Measurements from ENCODE around the gene TRPM5.

DNA sequence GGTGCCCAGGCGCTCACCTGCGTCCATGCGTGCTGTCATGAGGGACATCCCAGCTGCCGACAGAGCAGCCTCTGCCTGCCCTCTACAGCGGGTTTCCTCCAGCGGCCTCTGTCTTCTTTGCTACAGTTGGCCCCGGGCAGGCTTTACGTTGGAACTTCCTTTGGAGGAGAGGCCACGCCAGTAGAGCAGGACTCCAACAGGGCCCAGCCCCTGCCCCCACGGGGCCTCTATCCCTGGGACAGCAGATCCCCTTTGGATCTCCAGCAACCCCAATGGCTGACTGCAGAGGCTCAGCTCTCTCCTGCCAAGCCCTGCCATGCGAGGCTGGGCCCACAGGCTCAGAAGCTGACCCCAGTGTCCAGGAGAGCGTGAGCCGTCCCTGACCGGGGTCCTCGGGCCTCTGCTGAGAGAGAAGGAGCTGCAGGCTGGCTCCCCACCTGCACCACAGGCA lies 12.1 kb downstream of the TRPM5 start:
- TF ChIP-seq, protein P1, sequence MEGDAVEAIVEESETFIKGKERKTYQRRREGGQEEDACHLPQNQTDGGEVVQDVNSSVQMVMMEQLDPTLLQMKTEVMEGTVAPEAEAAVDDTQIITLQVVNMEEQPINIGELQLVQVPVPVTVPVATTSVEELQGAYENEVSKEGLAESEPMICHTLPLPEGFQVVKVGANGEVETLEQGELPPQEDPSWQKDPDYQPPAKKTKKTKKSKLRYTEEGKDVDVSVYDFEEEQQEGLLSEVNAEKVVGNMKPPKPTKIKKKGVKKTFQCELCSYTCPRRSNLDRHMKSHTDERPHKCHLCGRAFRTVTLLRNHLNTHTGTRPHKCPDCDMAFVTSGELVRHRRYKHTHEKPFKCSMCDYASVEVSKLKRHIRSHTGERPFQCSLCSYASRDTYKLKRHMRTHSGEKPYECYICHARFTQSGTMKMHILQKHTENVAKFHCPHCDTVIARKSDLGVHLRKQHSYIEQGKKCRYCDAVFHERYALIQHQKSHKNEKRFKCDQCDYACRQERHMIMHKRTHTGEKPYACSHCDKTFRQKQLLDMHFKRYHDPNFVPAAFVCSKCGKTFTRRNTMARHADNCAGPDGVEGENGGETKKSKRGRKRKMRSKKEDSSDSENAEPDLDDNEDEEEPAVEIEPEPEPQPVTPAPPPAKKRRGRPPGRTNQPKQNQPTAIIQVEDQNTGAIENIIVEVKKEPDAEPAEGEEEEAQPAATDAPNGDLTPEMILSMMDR (IDR thresholded peaks at IDR 0.05): no peak
- TF ChIP-seq EZH2 (IDR thresholded peaks at IDR 0.05) (no peak), EZH2phosphoT487 (IDR thresholded peaks at IDR 0.05) (no peak)

Measured in neural progenitor cell (in vitro differentiated cells).